ENCODE measurements around the gene TENT5A.

Gene TENT5A

DNA sequence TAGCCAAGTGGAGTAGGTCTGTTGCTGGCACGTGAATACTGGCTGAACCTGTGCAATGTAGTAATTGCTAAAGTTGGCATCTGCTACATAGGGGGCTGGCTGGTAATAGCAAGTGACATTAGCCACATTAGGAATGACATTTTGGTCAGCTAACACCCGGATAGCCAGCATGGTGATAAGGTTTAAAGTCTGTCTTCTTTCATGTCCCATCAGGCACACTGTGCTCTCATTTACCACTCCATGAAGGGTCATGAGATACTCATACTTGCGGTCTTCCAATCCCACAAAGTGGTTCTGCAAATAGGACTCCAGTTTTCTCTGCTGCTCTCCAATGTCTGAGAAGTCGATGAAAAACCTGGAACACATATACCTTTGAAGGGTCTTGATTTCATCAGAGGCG, 2.8 kb downstream of the TENT5A start:
- no peak for ATAC-seq
- no peak for TF ChIP-seq ARNTL (CRISPR knock-in tag; IDR thresholded peaks at IDR 0.05; ENCODE audit: borderline replicate concordance, low read depth)
- TF ChIP-seq GLIS3 (CRISPR knock-in tag; IDR thresholded peaks at IDR 0.05), result no peak
- TF ChIP-seq ZNF565 (CRISPR knock-in tag; conservative IDR thresholded peaks at IDR 0.05; ENCODE audit: low read depth), result no peak
- no peak for TF ChIP-seq ZNF70 (CRISPR knock-in tag; IDR thresholded peaks at IDR 0.05)
- no peak for TF ChIP-seq ZNF8 (CRISPR knock-in tag; IDR thresholded peaks at IDR 0.05)
- no peak for TF ChIP-seq CSRNP3 (CRISPR knock-in tag; IDR thresholded peaks at IDR 0.05)
- TF ChIP-seq PATZ1 (CRISPR knock-in tag; IDR thresholded peaks at IDR 0.05; ENCODE audit: borderline replicate concordance), result no peak

DNA sequence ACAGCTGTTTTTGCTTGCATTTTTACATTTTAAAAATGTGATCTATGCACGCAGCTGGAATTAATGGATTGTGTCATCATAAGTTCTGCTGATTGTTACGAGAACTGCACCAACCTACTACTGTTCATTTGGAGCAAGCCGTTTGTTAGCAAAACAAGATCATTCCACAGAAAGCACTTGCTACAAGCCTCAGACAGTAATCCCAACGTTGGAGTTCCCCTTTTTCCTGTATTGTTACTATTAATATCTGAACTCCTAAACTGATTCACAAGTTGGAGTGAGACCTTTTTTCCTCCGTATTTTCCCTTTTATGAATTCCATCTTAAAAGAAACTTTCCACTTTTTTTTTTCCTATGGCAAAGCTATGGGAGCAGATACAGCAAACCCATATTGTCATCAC, 3.5 kb downstream of the TENT5A start:
- TF ChIP-seq ZFP3 (CRISPR knock-in tag; IDR thresholded peaks at IDR 0.05), result no peak
- TF ChIP-seq RARB (CRISPR knock-in tag; IDR thresholded peaks at IDR 0.05), result no peak
- TF ChIP-seq TOX (CRISPR knock-in tag; IDR thresholded peaks at IDR 0.05; ENCODE audit: borderline replicate concordance), result no peak
- no peak for TF ChIP-seq GLIS3 (CRISPR knock-in tag; IDR thresholded peaks at IDR 0.05)
- no peak for TF ChIP-seq CSRNP3 (CRISPR knock-in tag; IDR thresholded peaks at IDR 0.05)
- TF ChIP-seq SNAI2 (CRISPR knock-in tag; IDR thresholded peaks at IDR 0.05), result no peak
- TF ChIP-seq CREB5 (CRISPR knock-in tag; IDR thresholded peaks at IDR 0.05; ENCODE audit: low read depth), result no peak
- TF ChIP-seq, protein P1, sequence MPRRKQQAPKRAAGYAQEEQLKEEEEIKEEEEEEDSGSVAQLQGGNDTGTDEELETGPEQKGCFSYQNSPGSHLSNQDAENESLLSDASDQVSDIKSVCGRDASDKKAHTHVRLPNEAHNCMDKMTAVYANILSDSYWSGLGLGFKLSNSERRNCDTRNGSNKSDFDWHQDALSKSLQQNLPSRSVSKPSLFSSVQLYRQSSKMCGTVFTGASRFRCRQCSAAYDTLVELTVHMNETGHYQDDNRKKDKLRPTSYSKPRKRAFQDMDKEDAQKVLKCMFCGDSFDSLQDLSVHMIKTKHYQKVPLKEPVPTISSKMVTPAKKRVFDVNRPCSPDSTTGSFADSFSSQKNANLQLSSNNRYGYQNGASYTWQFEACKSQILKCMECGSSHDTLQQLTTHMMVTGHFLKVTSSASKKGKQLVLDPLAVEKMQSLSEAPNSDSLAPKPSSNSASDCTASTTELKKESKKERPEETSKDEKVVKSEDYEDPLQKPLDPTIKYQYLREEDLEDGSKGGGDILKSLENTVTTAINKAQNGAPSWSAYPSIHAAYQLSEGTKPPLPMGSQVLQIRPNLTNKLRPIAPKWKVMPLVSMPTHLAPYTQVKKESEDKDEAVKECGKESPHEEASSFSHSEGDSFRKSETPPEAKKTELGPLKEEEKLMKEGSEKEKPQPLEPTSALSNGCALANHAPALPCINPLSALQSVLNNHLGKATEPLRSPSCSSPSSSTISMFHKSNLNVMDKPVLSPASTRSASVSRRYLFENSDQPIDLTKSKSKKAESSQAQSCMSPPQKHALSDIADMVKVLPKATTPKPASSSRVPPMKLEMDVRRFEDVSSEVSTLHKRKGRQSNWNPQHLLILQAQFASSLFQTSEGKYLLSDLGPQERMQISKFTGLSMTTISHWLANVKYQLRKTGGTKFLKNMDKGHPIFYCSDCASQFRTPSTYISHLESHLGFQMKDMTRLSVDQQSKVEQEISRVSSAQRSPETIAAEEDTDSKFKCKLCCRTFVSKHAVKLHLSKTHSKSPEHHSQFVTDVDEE (CRISPR knock-in tag; IDR thresholded peaks at IDR 0.05), result no peak
- no peak for TF ChIP-seq ARNTL (CRISPR knock-in tag; IDR thresholded peaks at IDR 0.05; ENCODE audit: borderline replicate concordance, low read depth)
- no peak for TF ChIP-seq PATZ1 (CRISPR knock-in tag; IDR thresholded peaks at IDR 0.05; ENCODE audit: borderline replicate concordance)
- TF ChIP-seq ZNF565 (CRISPR knock-in tag; conservative IDR thresholded peaks at IDR 0.05; ENCODE audit: low read depth), result no peak
- no peak for TF ChIP-seq PPARA (CRISPR knock-in tag; IDR thresholded peaks at IDR 0.05; ENCODE audit: borderline replicate concordance)
- no peak for TF ChIP-seq TCF4 (CRISPR knock-in tag; IDR thresholded peaks at IDR 0.05; ENCODE audit: borderline replicate concordance)
- no peak for TF ChIP-seq ZC3H10 (CRISPR knock-in tag; IDR thresholded peaks at IDR 0.05)
- TF ChIP-seq ZNF70 (CRISPR knock-in tag; IDR thresholded peaks at IDR 0.05), result no peak
- no peak for ATAC-seq

- ATAC-seq, result no peak
- TF ChIP-seq PPARA (CRISPR knock-in tag; IDR thresholded peaks at IDR 0.05; ENCODE audit: borderline replicate concordance) (no peak), ISL1 (CRISPR knock-in tag; IDR thresholded peaks at IDR 0.05) (no peak), CREB5 (CRISPR knock-in tag; IDR thresholded peaks at IDR 0.05; ENCODE audit: low read depth) (no peak), ESRRG (CRISPR knock-in tag; IDR thresholded peaks at IDR 0.05) (no peak), TOX (CRISPR knock-in tag; IDR thresholded peaks at IDR 0.05; ENCODE audit: borderline replicate concordance) (no peak)
- TF ChIP-seq, protein P1 (CRISPR knock-in tag; IDR thresholded peaks at IDR 0.05), result no peak
These were observed 5.2 kb downstream of the TENT5A start for GRCh38 chr6:81747327-81747726.
